A549 (cell line): ENCODE results near the gene RTEL1. TPM values are rescaled to one million over a fixed set of nuclear protein-coding genes. Genes with fewer than 3 reads are reported as not detected.

Source experiments
- ATAC-seq, 2 experiments: fragments of 200-7000 bp in 1 of 2; fragments of >200 bp in 1 of 2; cut with Nextera tagmentation in 1 of 2; cut with Tn5 transposase in 1 of 2; 3 replicates each; pipeline versions ENCODE4 v1.8.0 to v1.9.1; 2018 to 2020; ENCODE audit warnings: mild to moderate bottlenecking in 1 of 2, moderate library complexity in 1 of 2
- CTCF ChIA-PET: fragments of 300-600 bp; sonication (Branson Sonifier 250); formaldehyde crosslinking; extraction: SDS; loops from one replicate; lab custom pipeline; 2021; ENCODE audit warnings: antibody characterized with exemption, inconsistent platforms; lab: Yijun Ruan, JAX
- POLR2A ChIA-PET: fragments of 350-600 bp; formaldehyde crosslinking; extraction: SDS; loops from one replicate; lab custom pipeline; 2021; ENCODE audit warnings: antibody characterized with exemption, inconsistent platforms; lab: Yijun Ruan, JAX
- DNase-seq, 2 experiments: peaks; one replicate each; pipeline versions ENCODE4 v3.0.0 to v3.0.0-alpha.2; 2011 to 2016; ENCODE audit warnings: low read depth in 1 of 2, low spot score in 1 of 2
- FAIRE-seq: peaks from 2 replicates; lab custom pipeline; 2011; peaks lifted over from hg19 to GRCh38; lab: Jason Lieb, UNC
- H3K27ac ChIP-seq, 2 experiments: fragments of >200 bp; sonication (Bioruptor Twin); formaldehyde crosslinking; 3 replicates each; pipeline ENCODE4 v1.5.1; 2016 to 2017
- H3K4me1 ChIP-seq: fragments of >200 bp; sonication (Bioruptor Twin); formaldehyde crosslinking; 3 replicates; pipeline ENCODE4 v1.6.1; 2016
- H3K4me2 ChIP-seq: fragments of >200 bp; sonication (Bioruptor Twin); formaldehyde crosslinking; 3 replicates; pipeline ENCODE4 v1.6.1; 2016
- H3K4me3 ChIP-seq: fragments of >200 bp; sonication (Bioruptor Twin); formaldehyde crosslinking; 3 replicates; pipeline ENCODE4 v1.5.1; 2016
- H3K9me3 ChIP-seq: fragments of >200 bp; sonication (Bioruptor Twin); formaldehyde crosslinking; 3 replicates; pipeline ENCODE4 v1.6.1; 2016
- ATOH8 ChIP-seq: fragments of 250-450 bp; sonication (Bioruptor Pico); IDR thresholded peaks from 2 replicates; pipeline ENCODE4 v1.5.0; 2020; ENCODE audit warnings: low read depth, mild to moderate bottlenecking, moderate library complexity
- BCL3 ChIP-seq: fragments of >200 bp; sonication (Bioruptor Twin); formaldehyde crosslinking; IDR thresholded peaks from 3 replicates; pipeline ENCODE4 v1.6.1; 2016
- CBX2 ChIP-seq: fragments of 200-600 bp; sonication (generic); IDR thresholded peaks from 2 replicates; pipeline ENCODE4 v1.6.1; 2016; ENCODE audit warnings: low read depth, mild to moderate bottlenecking, borderline replicate concordance
- CHD2 ChIP-seq: fragments of 150-350 bp; IDR thresholded peaks from 2 replicates; pipeline ENCODE4 v1.6.1; 2014; ENCODE audit warnings: low read length; ENCODE audit not compliant: partially characterized antibody
- E2F6 ChIP-seq: IDR thresholded peaks from 2 replicates; pipeline ENCODE4 v1.6.1; 2012; ENCODE audit warnings: low read depth, borderline replicate concordance
- EHF ChIP-seq: fragments of 250-450 bp; sonication (Bioruptor Pico); IDR thresholded peaks from 2 replicates; pipeline ENCODE4 v1.5.0; 2020; ENCODE audit warnings: mild to moderate bottlenecking
- ELK1 ChIP-seq: fragments of 150-350 bp; IDR thresholded peaks from 2 replicates; pipeline ENCODE4 v1.6.1; 2014; ENCODE audit warnings: low read depth, mild to moderate bottlenecking, low read length
- EP300 ChIP-seq, 2 experiments: fragments of >200 bp; sonication (Bioruptor Twin); formaldehyde crosslinking; IDR thresholded peaks; 2 replicates in 1 of 2; 3 replicates in 1 of 2; pipeline ENCODE4 v1.6.1; 2016 to 2017
- ESRRA ChIP-seq: fragments of 150-350 bp; IDR thresholded peaks from 2 replicates; pipeline ENCODE4 v1.6.1; 2014; ENCODE audit warnings: mild to moderate bottlenecking, low read length, borderline replicate concordance
- FOXS1 ChIP-seq: fragments of 250-450 bp; sonication (Bioruptor Pico); IDR thresholded peaks from 2 replicates; pipeline ENCODE4 v1.5.0; 2020; ENCODE audit warnings: mild to moderate bottlenecking, moderate library complexity
- GATA3 ChIP-seq: IDR thresholded peaks from 2 replicates; pipeline ENCODE4 v1.6.1; 2012; ENCODE audit warnings: borderline replicate concordance
- HMGXB4 ChIP-seq: fragments of 250-450 bp; sonication (Bioruptor Pico); IDR thresholded peaks from 2 replicates; pipeline ENCODE4 v1.5.0; 2021; ENCODE audit warnings: mild to moderate bottlenecking, moderate library complexity, borderline replicate concordance
- KDM1A ChIP-seq: fragments of 200-600 bp; sonication (generic); IDR thresholded peaks from 2 replicates; pipeline ENCODE4 v1.6.1; 2016; ENCODE audit warnings: low read depth, mild to moderate bottlenecking
- MAFK ChIP-seq: fragments of 450-650 bp; IDR thresholded peaks from 2 replicates; pipeline ENCODE4 v1.6.1; 2014; ENCODE audit not compliant: partially characterized antibody
- MYC ChIP-seq: IDR thresholded peaks from 2 replicates; pipeline ENCODE4 v1.6.1; 2012; ENCODE audit warnings: mild to moderate bottlenecking, inconsistent platforms, low read length, improper control_type of control experiment, borderline replicate concordance
- NFE2L2 ChIP-seq: fragments of 150-350 bp; conservative IDR thresholded peaks from 2 replicates; pipeline ENCODE4 v1.6.1; 2014; ENCODE audit warnings: low read length
- NR3C1 ChIP-seq: fragments of >200 bp; sonication (Bioruptor Twin); formaldehyde crosslinking; IDR thresholded peaks from 3 replicates; pipeline ENCODE4 v1.6.1; 2017
- POLR2A ChIP-seq: IDR thresholded peaks from 2 replicates; pipeline ENCODE4 v1.6.1; 2012; ENCODE audit warnings: mild to moderate bottlenecking, low read length
- RARB ChIP-seq: fragments of 250-450 bp; sonication (Bioruptor Pico); IDR thresholded peaks from 2 replicates; pipeline ENCODE4 v1.8.0; 2021; ENCODE audit warnings: mild to moderate bottlenecking, moderate library complexity
- RCOR1 ChIP-seq: fragments of 150-350 bp; IDR thresholded peaks from 2 replicates; pipeline ENCODE4 v1.6.1; 2014; ENCODE audit warnings: antibody characterized with exemption, low read length, low read depth
- RNF2 ChIP-seq: fragments of 200-600 bp; sonication (generic); IDR thresholded peaks from 2 replicates; pipeline ENCODE4 v1.6.1; 2016; ENCODE audit warnings: low read depth, mild to moderate bottlenecking, antibody characterized with exemption, moderate library complexity, borderline replicate concordance
- SREBF2 ChIP-seq: fragments of 450-650 bp; IDR thresholded peaks from 2 replicates; pipeline ENCODE4 v1.6.1; 2014; ENCODE audit warnings: mild to moderate bottlenecking, moderate library complexity
- TP53 ChIP-seq: fragments of 250-450 bp; sonication (Bioruptor Pico); IDR thresholded peaks from 2 replicates; pipeline ENCODE4 v1.5.0; 2021; ENCODE audit warnings: mild to moderate bottlenecking, moderate library complexity
- ZFP36 ChIP-seq: fragments of 450-650 bp; IDR thresholded peaks from 2 replicates; pipeline ENCODE4 v1.6.1; 2014; ENCODE audit warnings: borderline replicate concordance; ENCODE audit not compliant: partially characterized antibody
- ZSCAN20 ChIP-seq: fragments of 250-450 bp; sonication (Bioruptor Pico); IDR thresholded peaks from 2 replicates; pipeline ENCODE4 v1.8.0; 2022; ENCODE audit warnings: mild to moderate bottlenecking, moderate library complexity
- WGBS: methylation state at CpG from one replicate; pipeline ENCODE4 v1.1.6; 2017; ENCODE audit errors: missing lambda C conversion rate; 5-methylcytosine and 5-hydroxymethylcytosine counted together
- polyA plus RNA-seq, 4 experiments: library from polyadenylated mRNA; depleted of rRNA in 3 of 4; stranded (reverse); fragments of >200 nt; fragmentation: RNase III in 1 of 4; extraction: RNeasy Plus Mini Kit Qiagen cat#74134 plus additional on column Dnase treatment in 1 of 4; gene quantifications; 2 replicates in 3 of 4; 3 replicates in 1 of 4; pipeline ENCODE4 v1.2.3, GENCODE V29; 2011 to 2017

Gene RTEL1
- polyA plus RNA-seq, 2 of the 4 experiments (the other 2 are of a cell fraction): 11.3 to 12.6 TPM

GRCh38 chr20:63735859-63736718 lies 78.0 kb downstream of the RTEL1 start, which contains the start of gene LIME1:
TSS of gene LIME1 (plus strand) at chr20:63736664. CDS start at chr20:63737550, 886 bp downstream.
- ChIA-PET CTCF (interaction anchor here (0.7 to 1.8 kb wide), 8 partner anchors 14 to 198 kb away, joined by 3 to 7 read pairs (median 4); partner anchors contain the start of genes PTK6 and TPD52L2), POLR2A (interaction anchor here (1.2 kb wide), 2 partner anchors 28 to 33 kb away, joined by 3 to 7 read pairs; partner anchors contain the start of genes ARFRP1 and ZGPAT)
- peaks cover 6% of the 10 kb centered on the region for H3K4me1 ChIP-seq
- ATAC-seq: no peak
- no peak for FAIRE-seq
- DNase-seq: no peak
- no peak for TF ChIP-seq RNF2
- TF ChIP-seq CHD2: no peak
- TF ChIP-seq EP300 (IDR thresholded peaks at IDR 0.05): no peak
- no peak for TF ChIP-seq NR3C1
- no peak within 1 kb of the TSS for H3K27ac ChIP-seq
- H3K4me2 ChIP-seq: no peak within 1 kb of the TSS
- H3K9me3 ChIP-seq: no peaks in the 10 kb centered on the region
- no peak within 1 kb of the TSS for H3K4me3 ChIP-seq
- 82% methylated on average over 22 of the region's 31 CpGs for WGBS

GRCh38 chr20:63736893-63737694 lies 79.0 kb downstream of the RTEL1 start:
- Histone ChIP-seq H3K27ac (no peak overlapping the region), H3K4me1 (peaks cover 16% of the 10 kb centered on the region), H3K4me3 (no peak overlapping the region), H3K9me3 (no peaks in the 10 kb centered on the region)
- no peak for DNase-seq
- CTCF ChIA-PET: interaction anchor here (0.7 to 1.8 kb wide), 4 partner anchors 23 to 128 kb away, joined by 3 to 7 read pairs (median 5); partner anchors contain the start of gene TPD52L2
- WGBS: 100% methylated on average over 1 of the region's 30 CpGs
- POLR2A ChIA-PET: interaction anchor here (1.2 kb wide), 2 partner anchors 29 to 34 kb away, joined by 3 to 7 read pairs; partner anchors contain the start of genes ARFRP1 and ZGPAT
- no peak for FAIRE-seq
- ATAC-seq: no peak
- TF ChIP-seq ZSCAN20 (CRISPR knock-in tag) (no peak), CBX2 (no peak), NFE2L2 (no peak), E2F6 (no peak), SREBF2 (no peak), RCOR1 (no peak), KDM1A (no peak), GATA3 (no peak), POLR2A (no peak), MYC (no peak), FOXS1 (CRISPR knock-in tag) (no peak), RARB (CRISPR knock-in tag) (no peak), ESRRA (no peak), MAFK (no peak), EP300 (IDR thresholded peaks at IDR 0.05) (no peak)
- TF ChIP-seq, all 56 proteins: peak for 0
- H3K4me2 ChIP-seq: no peak overlapping the region

GRCh38 chr20:63737695-63737944 lies 79.5 kb downstream of the RTEL1 start:
- peaks cover 17% of the 10 kb centered on the region for H3K4me1 ChIP-seq
- no peak for DNase-seq
- TF ChIP-seq BCL3 (no peak), ELK1 (no peak), TP53 (CRISPR knock-in tag) (no peak), HMGXB4 (CRISPR knock-in tag) (no peak), ZFP36 (no peak), EHF (no peak), NR3C1 (no peak), ATOH8 (CRISPR knock-in tag) (no peak)
- H3K4me2 ChIP-seq: no peak overlapping the region
- FAIRE-seq: no peak
- ATAC-seq: no peak
- H3K4me3 ChIP-seq: no peak overlapping the region
- H3K9me3 ChIP-seq: no peaks in the 10 kb centered on the region
- 97% methylated on average over 7 of the region's 26 CpGs for WGBS
- ChIA-PET CTCF (no interaction called here), POLR2A (no interaction called here)
- no peak overlapping the region for H3K27ac ChIP-seq
